Muscle layer of duodenum (tissue), 2 donors: ENCODE data around the gene MKRN2OS.

Experiments used
- H3K27ac ChIP-seq: one replicate; pipeline ENCODE4 v1.7.0; 2013; ENCODE audit warnings: mild to moderate bottlenecking, low read length
- H3K27me3 ChIP-seq: one replicate; pipeline ENCODE4 v1.7.0; 2013; ENCODE audit warnings: low read depth, mild to moderate bottlenecking, control low read depth, low read length
- H3K36me3 ChIP-seq, 2 donors: one replicate each; pipeline ENCODE4 v1.7.0; 2013; ENCODE audit warnings: low read length in 2 of 2, control low read depth in 1 of 2, mild to moderate bottlenecking in 1 of 2; ENCODE audit not compliant: insufficient read depth in 2 of 2, control insufficient read depth in 1 of 2
- H3K4me1 ChIP-seq, 2 donors: one replicate each; pipeline ENCODE4 v1.7.0; 2013; ENCODE audit warnings: low read length in 2 of 2, mild to moderate bottlenecking in 2 of 2, control low read depth in 1 of 2, moderate library complexity in 1 of 2; ENCODE audit not compliant: insufficient read depth in 2 of 2, control insufficient read depth in 1 of 2
- H3K4me3 ChIP-seq, 2 donors: one replicate each; pipeline ENCODE4 v1.7.0; 2013; ENCODE audit warnings: low read length in 2 of 2, low read depth in 1 of 2, mild to moderate bottlenecking in 1 of 2
- H3K9me3 ChIP-seq, 2 donors: one replicate each; pipeline ENCODE4 v1.7.0; 2013; ENCODE audit warnings: low read length in 2 of 2, control low read depth in 1 of 2, mild to moderate bottlenecking in 1 of 2; ENCODE audit not compliant: control insufficient read depth in 1 of 2
- donor health status: healthy.

MKRN2OS gene

GRCh38 chr3:12490547-12490946 is 54.8 kb downstream of the MKRN2OS start:
- Histone ChIP-seq H3K4me1 (no peaks in the 10 kb centered on the region), H3K27me3 (no peaks in the 10 kb centered on the region), H3K4me3 (no peak overlapping the region), H3K9me3 (no peaks in the 10 kb centered on the region), H3K27ac (no peak overlapping the region), H3K36me3 (peaks cover 8 to 28% of the 10 kb centered on the region in 2 donors)

- Histone ChIP-seq H3K9me3 (no peaks in the 10 kb centered on the region), H3K4me3 (no peak overlapping the region), H3K4me1 (peaks cover 0 to 7% of the 10 kb centered on the region in 2 donors), H3K27ac (no peak overlapping the region), H3K36me3 (peaks cover 8 to 28% of the 10 kb centered on the region in 2 donors), H3K27me3 (no peaks in the 10 kb centered on the region)
Observed at GRCh38 chr3:12489832-12490231, 55.5 kb downstream of the MKRN2OS start.
